WTC11 (cell line): ENCODE measurements around the gene SATB1. TPM values are rescaled to one million over a fixed set of nuclear protein-coding genes. Genes with fewer than 3 reads are reported as not detected.

Experiments used
- ATAC-seq: fragments of 200-7000 bp; cut with Tn5 transposase; 2 replicates; pipeline ENCODE4 v1.10.0; 2021; ENCODE audit warnings: mild to moderate bottlenecking, moderate library complexity
- CTCF ChIA-PET: fragments of 300-600 bp; sonication (Branson Sonifier 250); formaldehyde crosslinking; loops from one replicate; lab custom pipeline; 2021; ENCODE audit warnings: antibody characterized with exemption; lab: Charles Lee
- POLR2A ChIA-PET: fragments of 350-600 bp; sonication (Branson Sonifier 250); formaldehyde crosslinking; loops from one replicate; lab custom pipeline; 2021; ENCODE audit warnings: antibody characterized with exemption; lab: Charles Lee
- DNase-seq: peaks from one replicate; pipeline ENCODE4 v3.0.0; 2021; ENCODE audit warnings: low spot score
- H3K27ac Mint-ChIP-seq: 2 replicates; pipeline ENCODE4 v1.8.0; 2021; ENCODE audit warnings: mixed read lengths
- H3K27me3 Mint-ChIP-seq: 2 replicates; pipeline ENCODE4 v1.8.0; 2021; ENCODE audit warnings: low read depth, mild to moderate bottlenecking, moderate library complexity, mixed read lengths
- H3K36me3 Mint-ChIP-seq: 2 replicates; pipeline ENCODE4 v1.8.0; 2021; ENCODE audit warnings: mixed read lengths
- H3K4me1 Mint-ChIP-seq: 2 replicates; pipeline ENCODE4 v1.8.0; 2022; ENCODE audit warnings: mixed read lengths
- H3K4me3 Mint-ChIP-seq: 2 replicates; pipeline ENCODE4 v1.8.0; 2021; ENCODE audit warnings: mild to moderate bottlenecking, moderate library complexity, mixed read lengths
- H3K9me3 Mint-ChIP-seq: 2 replicates; pipeline ENCODE4 v1.8.0; 2021; ENCODE audit warnings: mixed read lengths
- CREB1 ChIP-seq: sonication (generic); formaldehyde crosslinking; IDR thresholded peaks from 2 replicates; pipeline ENCODE4 v1.8.0; 2023; ENCODE audit warnings: mild to moderate bottlenecking, missing genetic modification reagents
- EMX1 ChIP-seq: fragments of 250-450 bp; sonication (Bioruptor Pico); IDR thresholded peaks from 2 replicates; pipeline ENCODE4 v1.8.0; 2021; ENCODE audit warnings: mild to moderate bottlenecking
- ESRRA ChIP-seq: sonication (generic); formaldehyde crosslinking; IDR thresholded peaks from 2 replicates; pipeline ENCODE4 v1.8.1; 2022; ENCODE audit warnings: mild to moderate bottlenecking, missing genetic modification reagents, borderline replicate concordance
- GRHL2 ChIP-seq: fragments of 250-450 bp; sonication (Bioruptor Pico); IDR thresholded peaks from 2 replicates; pipeline ENCODE4 v1.8.0; 2022; ENCODE audit warnings: mild to moderate bottlenecking, moderate library complexity; ENCODE audit not compliant: insufficient replicate concordance, severe bottlenecking
- IRF2 ChIP-seq: sonication (generic); formaldehyde crosslinking; IDR thresholded peaks from 2 replicates; pipeline ENCODE4 v1.8.0; 2022; ENCODE audit warnings: low read depth, missing genetic modification reagents, borderline replicate concordance
- JUN ChIP-seq: sonication (generic); formaldehyde crosslinking; IDR thresholded peaks from 2 replicates; pipeline ENCODE4 v1.8.0; 2023; ENCODE audit warnings: mild to moderate bottlenecking, missing genetic modification reagents
- NFE2L1 ChIP-seq: sonication (generic); formaldehyde crosslinking; IDR thresholded peaks from 2 replicates; pipeline ENCODE4 v1.8.1; 2023; ENCODE audit warnings: missing genetic modification reagents
- NFYB ChIP-seq: sonication (generic); formaldehyde crosslinking; conservative IDR thresholded peaks from 2 replicates; pipeline ENCODE4 v1.8.0; 2022; ENCODE audit warnings: low read depth, missing genetic modification reagents
- SMAD3 ChIP-seq: sonication (generic); formaldehyde crosslinking; IDR thresholded peaks from 2 replicates; pipeline ENCODE4 v1.8.0; 2022; ENCODE audit warnings: missing genetic modification reagents, mild to moderate bottlenecking, borderline replicate concordance
- SP1 ChIP-seq: sonication (generic); formaldehyde crosslinking; conservative IDR thresholded peaks from 2 replicates; pipeline ENCODE4 v1.8.1; 2022; ENCODE audit warnings: missing genetic modification reagents
- TP53 ChIP-seq: sonication (generic); formaldehyde crosslinking; IDR thresholded peaks from 2 replicates; pipeline ENCODE4 v1.8.1; 2023; ENCODE audit warnings: mild to moderate bottlenecking, missing genetic modification reagents
- ZNF121 ChIP-seq: sonication (generic); formaldehyde crosslinking; IDR thresholded peaks from 2 replicates; pipeline ENCODE4 v1.8.0; 2023; ENCODE audit warnings: missing genetic modification reagents
- ZNF138 ChIP-seq: sonication (generic); formaldehyde crosslinking; conservative IDR thresholded peaks from 2 replicates; pipeline ENCODE4 v1.8.1; 2022; ENCODE audit warnings: mild to moderate bottlenecking, moderate library complexity, missing genetic modification reagents
- ZNF219 ChIP-seq: sonication (generic); formaldehyde crosslinking; IDR thresholded peaks from 2 replicates; pipeline ENCODE4 v1.8.0; 2023; ENCODE audit warnings: missing genetic modification reagents, mild to moderate bottlenecking, borderline replicate concordance
- ZNF232 ChIP-seq: sonication (generic); formaldehyde crosslinking; IDR thresholded peaks from 2 replicates; pipeline ENCODE4 v1.8.0; 2022; ENCODE audit warnings: mild to moderate bottlenecking, missing genetic modification reagents
- ZNF263 ChIP-seq: sonication (generic); formaldehyde crosslinking; IDR thresholded peaks from 2 replicates; pipeline ENCODE4 v1.8.1; 2022; ENCODE audit warnings: low read depth, mild to moderate bottlenecking, moderate library complexity, missing genetic modification reagents
- ZNF671 ChIP-seq: fragments of 250-450 bp; sonication (Bioruptor Pico); IDR thresholded peaks from 2 replicates; pipeline ENCODE4 v1.8.0; 2021; ENCODE audit warnings: mild to moderate bottlenecking
- total RNA-seq: library from RNA; stranded (reverse); gene quantifications from 3 replicates; pipeline ENCODE4 v1.2.3, GENCODE V29; 2021
- TF ChIP-seq, protein P1 (sequence below): sonication (generic); formaldehyde crosslinking; IDR thresholded peaks from 2 replicates; pipeline ENCODE4 v1.8.1; 2022; ENCODE audit warnings: low read depth, missing genetic modification reagents, borderline replicate concordance
- TF ChIP-seq, protein P2 (sequence below): fragments of 250-450 bp; sonication (Bioruptor Pico); IDR thresholded peaks from 2 replicates; pipeline ENCODE4 v1.9.0; 2021; ENCODE audit warnings: moderate library complexity, mild to moderate bottlenecking, inconsistent platforms, borderline replicate concordance
- TF ChIP-seq, protein P3 (sequence below): sonication (generic); formaldehyde crosslinking; IDR thresholded peaks from 2 replicates; pipeline ENCODE4 v1.8.1; 2023; ENCODE audit warnings: mild to moderate bottlenecking, missing genetic modification reagents, moderate library complexity
- TF ChIP-seq, protein P4 (sequence below): fragments of 250-450 bp; sonication (Bioruptor Pico); IDR thresholded peaks from 2 replicates; pipeline ENCODE4 v1.8.0; 2021; ENCODE audit warnings: mild to moderate bottlenecking
- TF ChIP-seq, protein P5 (sequence below): sonication (generic); formaldehyde crosslinking; IDR thresholded peaks from 2 replicates; pipeline ENCODE4 v1.8.1; 2022; ENCODE audit warnings: mild to moderate bottlenecking, moderate library complexity, missing genetic modification reagents
- TF ChIP-seq, protein P6 (sequence below): sonication (generic); formaldehyde crosslinking; IDR thresholded peaks from 2 replicates; pipeline ENCODE4 v1.8.1; 2022; ENCODE audit warnings: low read depth, mild to moderate bottlenecking, moderate library complexity, missing genetic modification reagents, borderline replicate concordance
- TF ChIP-seq, protein P7 (sequence below): sonication (generic); formaldehyde crosslinking; conservative IDR thresholded peaks from 2 replicates; pipeline ENCODE4 v1.8.1; 2022; ENCODE audit warnings: mild to moderate bottlenecking, missing genetic modification reagents

Gene SATB1
- total RNA-seq, 1 experiment from 2014 or later, result 36.2 TPM

DNA sequence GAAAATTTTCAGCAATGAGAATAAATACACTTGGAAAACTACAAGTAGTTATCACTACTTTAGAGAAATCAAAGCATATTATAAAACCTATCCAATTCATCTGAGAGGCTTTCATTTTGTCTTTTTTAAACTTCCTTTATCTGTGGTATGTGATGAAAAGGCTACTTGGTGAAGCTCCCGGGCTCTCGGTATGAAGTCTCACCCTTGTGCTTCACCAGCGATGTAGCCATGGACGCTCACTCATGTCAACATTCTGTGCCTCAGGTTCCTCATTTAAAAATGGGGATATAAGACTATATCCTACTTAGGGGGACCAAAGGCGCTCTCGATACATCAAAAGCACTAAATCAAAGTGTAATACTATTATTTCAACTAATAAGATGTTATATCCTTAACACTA, 14.9 kb downstream of the SATB1 start:
- TF ChIP-seq, protein P1, sequence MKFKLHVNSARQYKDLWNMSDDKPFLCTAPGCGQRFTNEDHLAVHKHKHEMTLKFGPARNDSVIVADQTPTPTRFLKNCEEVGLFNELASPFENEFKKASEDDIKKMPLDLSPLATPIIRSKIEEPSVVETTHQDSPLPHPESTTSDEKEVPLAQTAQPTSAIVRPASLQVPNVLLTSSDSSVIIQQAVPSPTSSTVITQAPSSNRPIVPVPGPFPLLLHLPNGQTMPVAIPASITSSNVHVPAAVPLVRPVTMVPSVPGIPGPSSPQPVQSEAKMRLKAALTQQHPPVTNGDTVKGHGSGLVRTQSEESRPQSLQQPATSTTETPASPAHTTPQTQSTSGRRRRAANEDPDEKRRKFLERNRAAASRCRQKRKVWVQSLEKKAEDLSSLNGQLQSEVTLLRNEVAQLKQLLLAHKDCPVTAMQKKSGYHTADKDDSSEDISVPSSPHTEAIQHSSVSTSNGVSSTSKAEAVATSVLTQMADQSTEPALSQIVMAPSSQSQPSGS (CRISPR knock-in tag), result no peak
- no peak for TF ChIP-seq ESRRA (CRISPR knock-in tag)
- TF ChIP-seq ZNF671, result no peak
- TF ChIP-seq SMAD3, result no peak
- no peak for TF ChIP-seq ZNF219 (CRISPR knock-in tag)
- TF ChIP-seq ZNF232 (CRISPR knock-in tag), result no peak
- TF ChIP-seq, protein P2, sequence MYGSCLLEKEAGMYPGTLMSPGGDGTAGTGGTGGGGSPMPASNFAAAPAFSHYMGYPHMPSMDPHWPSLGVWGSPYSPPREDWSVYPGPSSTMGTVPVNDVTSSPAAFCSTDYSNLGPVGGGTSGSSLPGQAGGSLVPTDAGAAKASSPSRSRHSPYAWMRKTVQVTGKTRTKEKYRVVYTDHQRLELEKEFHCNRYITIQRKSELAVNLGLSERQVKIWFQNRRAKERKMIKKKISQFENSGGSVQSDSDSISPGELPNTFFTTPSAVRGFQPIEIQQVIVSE (CRISPR knock-in tag), result no peak
- TF ChIP-seq NFYB (CRISPR knock-in tag), result no peak
- TF ChIP-seq, protein P3, sequence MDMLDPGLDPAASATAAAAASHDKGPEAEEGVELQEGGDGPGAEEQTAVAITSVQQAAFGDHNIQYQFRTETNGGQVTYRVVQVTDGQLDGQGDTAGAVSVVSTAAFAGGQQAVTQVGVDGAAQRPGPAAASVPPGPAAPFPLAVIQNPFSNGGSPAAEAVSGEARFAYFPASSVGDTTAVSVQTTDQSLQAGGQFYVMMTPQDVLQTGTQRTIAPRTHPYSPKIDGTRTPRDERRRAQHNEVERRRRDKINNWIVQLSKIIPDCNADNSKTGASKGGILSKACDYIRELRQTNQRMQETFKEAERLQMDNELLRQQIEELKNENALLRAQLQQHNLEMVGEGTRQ (CRISPR knock-in tag), result no peak
- no peak for TF ChIP-seq NFE2L1 (CRISPR knock-in tag)
- no peak for TF ChIP-seq JUN
- TF ChIP-seq, protein P4, sequence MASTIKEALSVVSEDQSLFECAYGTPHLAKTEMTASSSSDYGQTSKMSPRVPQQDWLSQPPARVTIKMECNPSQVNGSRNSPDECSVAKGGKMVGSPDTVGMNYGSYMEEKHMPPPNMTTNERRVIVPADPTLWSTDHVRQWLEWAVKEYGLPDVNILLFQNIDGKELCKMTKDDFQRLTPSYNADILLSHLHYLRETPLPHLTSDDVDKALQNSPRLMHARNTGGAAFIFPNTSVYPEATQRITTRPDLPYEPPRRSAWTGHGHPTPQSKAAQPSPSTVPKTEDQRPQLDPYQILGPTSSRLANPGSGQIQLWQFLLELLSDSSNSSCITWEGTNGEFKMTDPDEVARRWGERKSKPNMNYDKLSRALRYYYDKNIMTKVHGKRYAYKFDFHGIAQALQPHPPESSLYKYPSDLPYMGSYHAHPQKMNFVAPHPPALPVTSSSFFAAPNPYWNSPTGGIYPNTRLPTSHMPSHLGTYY (CRISPR knock-in tag), result no peak
- TF ChIP-seq ZNF121 (CRISPR knock-in tag), result no peak
- no peak for TF ChIP-seq TP53 (CRISPR knock-in tag)
- TF ChIP-seq CREB1 (CRISPR knock-in tag), result no peak
- TF ChIP-seq IRF2 (CRISPR knock-in tag), result no peak
- no peak for TF ChIP-seq ZNF263 (CRISPR knock-in tag)
- TF ChIP-seq, protein P5, sequence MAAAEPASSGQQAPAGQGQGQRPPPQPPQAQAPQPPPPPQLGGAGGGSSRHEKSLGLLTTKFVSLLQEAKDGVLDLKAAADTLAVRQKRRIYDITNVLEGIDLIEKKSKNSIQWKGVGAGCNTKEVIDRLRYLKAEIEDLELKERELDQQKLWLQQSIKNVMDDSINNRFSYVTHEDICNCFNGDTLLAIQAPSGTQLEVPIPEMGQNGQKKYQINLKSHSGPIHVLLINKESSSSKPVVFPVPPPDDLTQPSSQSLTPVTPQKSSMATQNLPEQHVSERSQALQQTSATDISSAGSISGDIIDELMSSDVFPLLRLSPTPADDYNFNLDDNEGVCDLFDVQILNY (CRISPR knock-in tag), result no peak
- TF ChIP-seq ZNF138 (CRISPR knock-in tag), result no peak
- DNase-seq (no peak), ATAC-seq (no peak)
- Mint-ChIP-seq H3K9me3 (no peaks in the 10 kb centered on the region), H3K4me1 (peaks cover 21% of the 10 kb centered on the region), H3K27me3 (no peaks in the 10 kb centered on the region), H3K36me3 (peaks cover 6% of the 10 kb centered on the region), H3K4me3 (no peak overlapping the region), H3K27ac (no peak overlapping the region)
- POLR2A ChIA-PET, result no interaction called here
- CTCF ChIA-PET, result interaction anchor here (1.2 kb wide), 1 partner anchor 21 kb away, joined by 5 read pairs; no protein-coding TSS in a partner anchor

DNA sequence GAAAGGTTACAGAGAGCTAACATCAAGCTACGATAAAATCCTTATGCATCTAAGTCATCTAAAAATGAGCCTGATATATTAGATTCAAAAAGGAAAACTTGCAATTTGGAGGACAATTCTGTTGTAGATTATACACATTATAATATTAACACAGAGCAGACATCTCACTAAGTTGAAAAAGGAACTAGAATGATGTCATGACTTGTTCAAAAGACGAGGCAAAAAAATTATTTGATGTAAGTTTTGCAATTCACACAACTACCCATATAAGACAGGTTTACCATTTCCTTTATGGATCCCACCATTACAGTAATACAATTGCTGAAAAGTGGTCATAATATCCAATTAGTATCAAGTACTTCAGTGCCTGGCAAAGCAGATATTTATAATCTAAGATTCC, 15.9 kb downstream of the SATB1 start:
- Mint-ChIP-seq H3K36me3 (no peaks in the 10 kb centered on the region), H3K9me3 (no peaks in the 10 kb centered on the region), H3K27ac (no peak overlapping the region), H3K4me3 (no peak overlapping the region), H3K27me3 (no peaks in the 10 kb centered on the region), H3K4me1 (peaks cover 21% of the 10 kb centered on the region)
- ChIA-PET POLR2A (no interaction called here), CTCF (interaction anchor here (1.2 kb wide), 1 partner anchor 20 kb away, joined by 5 read pairs; no protein-coding TSS in a partner anchor)
- ATAC-seq (no peak), DNase-seq (no peak)
- TF ChIP-seq, protein P6, sequence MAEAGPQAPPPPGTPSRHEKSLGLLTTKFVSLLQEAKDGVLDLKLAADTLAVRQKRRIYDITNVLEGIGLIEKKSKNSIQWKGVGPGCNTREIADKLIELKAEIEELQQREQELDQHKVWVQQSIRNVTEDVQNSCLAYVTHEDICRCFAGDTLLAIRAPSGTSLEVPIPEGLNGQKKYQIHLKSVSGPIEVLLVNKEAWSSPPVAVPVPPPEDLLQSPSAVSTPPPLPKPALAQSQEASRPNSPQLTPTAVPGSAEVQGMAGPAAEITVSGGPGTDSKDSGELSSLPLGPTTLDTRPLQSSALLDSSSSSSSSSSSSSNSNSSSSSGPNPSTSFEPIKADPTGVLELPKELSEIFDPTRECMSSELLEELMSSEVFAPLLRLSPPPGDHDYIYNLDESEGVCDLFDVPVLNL (CRISPR knock-in tag), result no peak
- TF ChIP-seq NFE2L1 (CRISPR knock-in tag), result no peak
- TF ChIP-seq SP1, result no peak
- no peak for TF ChIP-seq GRHL2
- no peak for TF ChIP-seq EMX1 (CRISPR knock-in tag)
- TF ChIP-seq IRF2 (CRISPR knock-in tag), result no peak
- TF ChIP-seq, protein P7, sequence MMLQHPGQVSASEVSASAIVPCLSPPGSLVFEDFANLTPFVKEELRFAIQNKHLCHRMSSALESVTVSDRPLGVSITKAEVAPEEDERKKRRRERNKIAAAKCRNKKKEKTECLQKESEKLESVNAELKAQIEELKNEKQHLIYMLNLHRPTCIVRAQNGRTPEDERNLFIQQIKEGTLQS (CRISPR knock-in tag), result no peak
